ENCODE results near the gene FAM25G. TPM values are rescaled to one million over a fixed set of nuclear protein-coding genes. Genes with fewer than 3 reads are reported as not detected.
"Not testable (repeated sequence)": the region's sequence is repeated elsewhere in the genome, so short reads cannot be mapped to it uniquely, and the experiment has no call there.

The FAM25G gene
- total and polyA plus RNA-seq, 2 of the 13 experiments (the other 11 are each of a cell fraction or from before 2014, with no cell fraction given) = not detected

DNA sequence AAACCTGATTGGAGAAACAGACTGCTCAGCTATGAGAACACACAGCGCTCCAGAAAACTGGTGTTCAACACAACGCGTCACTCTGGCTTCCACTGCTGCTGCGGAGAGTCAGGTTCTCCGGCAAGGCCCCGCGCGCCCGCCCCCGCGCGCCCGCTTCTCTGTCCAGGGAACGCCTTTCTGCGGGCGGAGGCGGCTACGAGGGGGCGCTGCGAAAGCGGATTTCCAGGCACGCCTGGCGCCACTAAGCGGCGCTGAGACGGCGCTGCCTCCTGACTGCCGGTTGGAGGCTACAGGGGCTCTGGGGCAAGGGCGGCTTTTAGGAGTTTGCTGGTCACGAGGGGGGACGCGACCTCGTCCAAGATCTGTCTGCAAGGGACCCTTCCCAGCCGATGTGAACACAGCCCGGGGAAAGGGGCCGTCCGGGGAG, 30.2 kb downstream of the FAM25G start:
- H2AFZ ChIP-seq (ENCODE audit: low read length); H3K9ac ChIP-seq (ENCODE audit: insufficient read depth, low read depth, low read length); H3K9me3 ChIP-seq (ENCODE audit: low read length); H3K27ac ChIP-seq (ENCODE audit: extremely low read length, insufficient read depth, low read length); CTCF ChIA-PET (ENCODE audit: low intra/inter-chr PET ratio, low total read pairs); H3K36me3 ChIP-seq (replicated peaks in 1 of 2; ENCODE audit: control insufficient read depth in 1 of 2, insufficient read depth in 2 of 2, low read length in 2 of 2); intact Hi-C loops (cut with micrococcal nuclease; ENCODE audit: unreplicated experiment); DNase-seq (ENCODE audit: low spot score); FAIRE-seq; BruUV-seq (replicated peaks); H3K79me2 ChIP-seq (ENCODE audit: insufficient read depth, low read length); H4K20me1 ChIP-seq (ENCODE audit: insufficient read depth, low read length); H3K27me3 ChIP-seq (ENCODE audit: control insufficient read depth in 1 of 2, insufficient read depth in 2 of 2, low read length in 2 of 2); in situ Hi-C loops (cut with HindIII; ENCODE audit: extremely low pct_ligation_motif_present, low pct_unique_long_range_greater_than_20kb); POLR2A ChIA-PET: not testable (repeated sequence)
- Histone ChIP-seq H3K4me3 (replicated peaks in 1 of 3; ENCODE audit: insufficient read depth in 1 of 3, low read depth in 2 of 3, low read length in 3 of 3) (peak overlapping the region in 2 of 3 experiments; percentile 15 to 38; a peak in 3 of 6 replicates), H3K4me1 (ENCODE audit: insufficient read depth, low read length) (peaks cover 22% of the 10 kb centered on the region), H3K4me2 (ENCODE audit: low read depth, low read length) (peak overlapping the region; percentile 59)
- TF ChIP-seq, protein P1, sequence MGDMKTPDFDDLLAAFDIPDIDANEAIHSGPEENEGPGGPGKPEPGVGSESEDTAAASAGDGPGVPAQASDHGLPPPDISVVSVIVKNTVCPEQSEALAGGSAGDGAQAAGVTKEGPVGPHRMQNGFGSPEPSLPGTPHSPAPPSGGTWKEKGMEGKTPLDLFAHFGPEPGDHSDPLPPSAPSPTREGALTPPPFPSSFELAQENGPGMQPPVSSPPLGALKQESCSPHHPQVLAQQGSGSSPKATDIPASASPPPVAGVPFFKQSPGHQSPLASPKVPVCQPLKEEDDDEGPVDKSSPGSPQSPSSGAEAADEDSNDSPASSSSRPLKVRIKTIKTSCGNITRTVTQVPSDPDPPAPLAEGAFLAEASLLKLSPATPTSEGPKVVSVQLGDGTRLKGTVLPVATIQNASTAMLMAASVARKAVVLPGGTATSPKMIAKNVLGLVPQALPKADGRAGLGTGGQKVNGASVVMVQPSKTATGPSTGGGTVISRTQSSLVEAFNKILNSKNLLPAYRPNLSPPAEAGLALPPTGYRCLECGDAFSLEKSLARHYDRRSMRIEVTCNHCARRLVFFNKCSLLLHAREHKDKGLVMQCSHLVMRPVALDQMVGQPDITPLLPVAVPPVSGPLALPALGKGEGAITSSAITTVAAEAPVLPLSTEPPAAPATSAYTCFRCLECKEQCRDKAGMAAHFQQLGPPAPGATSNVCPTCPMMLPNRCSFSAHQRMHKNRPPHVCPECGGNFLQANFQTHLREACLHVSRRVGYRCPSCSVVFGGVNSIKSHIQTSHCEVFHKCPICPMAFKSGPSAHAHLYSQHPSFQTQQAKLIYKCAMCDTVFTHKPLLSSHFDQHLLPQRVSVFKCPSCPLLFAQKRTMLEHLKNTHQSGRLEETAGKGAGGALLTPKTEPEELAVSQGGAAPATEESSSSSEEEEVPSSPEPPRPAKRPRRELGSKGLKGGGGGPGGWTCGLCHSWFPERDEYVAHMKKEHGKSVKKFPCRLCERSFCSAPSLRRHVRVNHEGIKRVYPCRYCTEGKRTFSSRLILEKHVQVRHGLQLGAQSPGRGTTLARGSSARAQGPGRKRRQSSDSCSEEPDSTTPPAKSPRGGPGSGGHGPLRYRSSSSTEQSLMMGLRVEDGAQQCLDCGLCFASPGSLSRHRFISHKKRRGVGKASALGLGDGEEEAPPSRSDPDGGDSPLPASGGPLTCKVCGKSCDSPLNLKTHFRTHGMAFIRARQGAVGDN (CRISPR knock-in tag; IDR thresholded peaks at IDR 0.05) = peak; percentile 40; the same call in 1 of the 2 replicates
- TF ChIP-seq, protein P2, sequence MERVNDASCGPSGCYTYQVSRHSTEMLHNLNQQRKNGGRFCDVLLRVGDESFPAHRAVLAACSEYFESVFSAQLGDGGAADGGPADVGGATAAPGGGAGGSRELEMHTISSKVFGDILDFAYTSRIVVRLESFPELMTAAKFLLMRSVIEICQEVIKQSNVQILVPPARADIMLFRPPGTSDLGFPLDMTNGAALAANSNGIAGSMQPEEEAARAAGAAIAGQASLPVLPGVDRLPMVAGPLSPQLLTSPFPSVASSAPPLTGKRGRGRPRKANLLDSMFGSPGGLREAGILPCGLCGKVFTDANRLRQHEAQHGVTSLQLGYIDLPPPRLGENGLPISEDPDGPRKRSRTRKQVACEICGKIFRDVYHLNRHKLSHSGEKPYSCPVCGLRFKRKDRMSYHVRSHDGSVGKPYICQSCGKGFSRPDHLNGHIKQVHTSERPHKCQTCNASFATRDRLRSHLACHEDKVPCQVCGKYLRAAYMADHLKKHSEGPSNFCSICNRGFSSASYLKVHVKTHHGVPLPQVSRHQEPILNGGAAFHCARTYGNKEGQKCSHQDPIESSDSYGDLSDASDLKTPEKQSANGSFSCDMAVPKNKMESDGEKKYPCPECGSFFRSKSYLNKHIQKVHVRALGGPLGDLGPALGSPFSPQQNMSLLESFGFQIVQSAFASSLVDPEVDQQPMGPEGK (CRISPR knock-in tag; IDR thresholded peaks at IDR 0.05) = 0 out of 2 replicates have a peak, but pooled peaks have one; percentile 14
- TF ChIP-seq ZBTB7B (CRISPR knock-in tag; IDR thresholded peaks at IDR 0.05) (0 out of 2 replicates have a peak, but pooled peaks have one; percentile 39), GABPB1 (CRISPR knock-in tag; IDR thresholded peaks at IDR 0.05) (peak; percentile 18; the same call in 1 of the 2 replicates), HNRNPLL (IDR thresholded peaks at IDR 0.05; ENCODE audit: low read depth, low read length, poor library complexity, severe bottlenecking) (peak; percentile 19), ZNF121 (CRISPR knock-in tag; IDR thresholded peaks at IDR 0.05) (0 out of 2 replicates have a peak, but pooled peaks have one; percentile 45), STAG1 (CRISPR knock-in tag; IDR thresholded peaks at IDR 0.05) (peak; percentile 28)
- TF ChIP-seq, protein P3, sequence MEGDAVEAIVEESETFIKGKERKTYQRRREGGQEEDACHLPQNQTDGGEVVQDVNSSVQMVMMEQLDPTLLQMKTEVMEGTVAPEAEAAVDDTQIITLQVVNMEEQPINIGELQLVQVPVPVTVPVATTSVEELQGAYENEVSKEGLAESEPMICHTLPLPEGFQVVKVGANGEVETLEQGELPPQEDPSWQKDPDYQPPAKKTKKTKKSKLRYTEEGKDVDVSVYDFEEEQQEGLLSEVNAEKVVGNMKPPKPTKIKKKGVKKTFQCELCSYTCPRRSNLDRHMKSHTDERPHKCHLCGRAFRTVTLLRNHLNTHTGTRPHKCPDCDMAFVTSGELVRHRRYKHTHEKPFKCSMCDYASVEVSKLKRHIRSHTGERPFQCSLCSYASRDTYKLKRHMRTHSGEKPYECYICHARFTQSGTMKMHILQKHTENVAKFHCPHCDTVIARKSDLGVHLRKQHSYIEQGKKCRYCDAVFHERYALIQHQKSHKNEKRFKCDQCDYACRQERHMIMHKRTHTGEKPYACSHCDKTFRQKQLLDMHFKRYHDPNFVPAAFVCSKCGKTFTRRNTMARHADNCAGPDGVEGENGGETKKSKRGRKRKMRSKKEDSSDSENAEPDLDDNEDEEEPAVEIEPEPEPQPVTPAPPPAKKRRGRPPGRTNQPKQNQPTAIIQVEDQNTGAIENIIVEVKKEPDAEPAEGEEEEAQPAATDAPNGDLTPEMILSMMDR (CRISPR knock-in tag; IDR thresholded peaks at IDR 0.05) = peak; percentile 27; the same call in 1 of the 2 replicates
- TF ChIP-seq, protein P4, sequence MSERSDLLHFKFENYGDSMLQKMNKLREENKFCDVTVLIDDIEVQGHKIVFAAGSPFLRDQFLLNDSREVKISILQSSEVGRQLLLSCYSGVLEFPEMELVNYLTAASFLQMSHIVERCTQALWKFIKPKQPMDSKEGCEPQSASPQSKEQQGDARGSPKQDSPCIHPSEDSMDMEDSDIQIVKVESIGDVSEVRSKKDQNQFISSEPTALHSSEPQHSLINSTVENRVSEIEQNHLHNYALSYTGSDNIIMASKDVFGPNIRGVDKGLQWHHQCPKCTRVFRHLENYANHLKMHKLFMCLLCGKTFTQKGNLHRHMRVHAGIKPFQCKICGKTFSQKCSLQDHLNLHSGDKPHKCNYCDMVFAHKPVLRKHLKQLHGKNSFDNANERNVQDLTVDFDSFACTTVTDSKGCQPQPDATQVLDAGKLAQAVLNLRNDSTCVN (CRISPR knock-in tag; IDR thresholded peaks at IDR 0.05; ENCODE audit: borderline replicate concordance) = 0 out of 2 replicates have a peak, but pooled peaks have one; percentile 54
- WGBS (ENCODE audit: low lambda C conversion rate) = 0% methylated on average over 3 of the region's 37 CpGs
- ATAC-seq = peak; percentile 78

All from HepG2 (cell line).